ENCODE data around the gene BCAR3. TPM values are rescaled to one million over a fixed set of nuclear protein-coding genes. Genes with fewer than 3 reads are reported as not detected.

The BCAR3 gene
- total RNA-seq, 3 donors from 2014 or later, result 26.7 to 42.7 (median 30.2) TPM

- intact Hi-C loops (cut with DNase I; ENCODE audit: low total_unique reads), result no loop called here
- no peaks in the 10 kb centered on the region for H3K27me3 ChIP-seq
- no peak overlapping the region for H3K4me3 ChIP-seq
- DNase-seq (ENCODE audit: low spot score in 2 of 2), result no peak
- no peaks in the 10 kb centered on the region for H3K36me3 ChIP-seq
- no peaks in the 10 kb centered on the region for H3K9me3 ChIP-seq
- TF ChIP-seq POLR2AphosphoS5 (IDR thresholded peaks at IDR 0.05), result no peak
- TF ChIP-seq POLR2A (IDR thresholded peaks at IDR 0.05), result no peak
- no peak for TF ChIP-seq CTCF (IDR thresholded peaks at IDR 0.05)
- H3K4me1 ChIP-seq, result no peaks in the 10 kb centered on the region
- H3K27ac ChIP-seq, result no peak overlapping the region
Measured at GRCh38 chr1:93571623-93572310, 109.9 kb downstream of the BCAR3 start.

DNA sequence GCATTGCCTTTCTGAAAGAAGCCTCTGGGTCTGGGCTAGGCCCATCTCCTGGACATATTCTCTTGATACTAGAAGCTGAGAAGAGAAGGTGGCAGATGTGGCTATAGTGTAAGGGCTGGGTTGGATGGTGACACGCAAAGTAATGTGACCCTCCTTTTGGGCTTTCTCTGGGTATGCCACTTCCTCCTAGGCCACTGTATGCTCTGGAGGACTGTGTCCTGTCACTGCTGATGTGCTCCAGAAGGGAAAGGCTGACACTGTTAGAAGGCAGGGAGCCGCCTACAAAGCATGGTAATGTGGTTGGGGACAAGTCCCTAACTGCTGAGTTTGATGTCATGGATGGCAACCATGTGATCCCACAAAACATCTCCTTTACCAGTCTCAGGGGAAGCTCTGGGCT is 112.1 kb downstream of the BCAR3 start:
- no peak for DNase-seq (ENCODE audit: low spot score in 2 of 2)
- intact Hi-C loops (cut with DNase I; ENCODE audit: low total_unique reads), result no loop called here
- TF ChIP-seq POLR2A (IDR thresholded peaks at IDR 0.05), result no peak
- TF ChIP-seq CTCF (IDR thresholded peaks at IDR 0.05), result no peak
- TF ChIP-seq POLR2AphosphoS5 (IDR thresholded peaks at IDR 0.05), result no peak
- no peaks in the 10 kb centered on the region for H3K4me1 ChIP-seq
- no peaks in the 10 kb centered on the region for H3K9me3 ChIP-seq
- H3K4me3 ChIP-seq, result no peak overlapping the region
- H3K36me3 ChIP-seq, result no peaks in the 10 kb centered on the region
- no peaks in the 10 kb centered on the region for H3K27me3 ChIP-seq
- peak overlapping the region; percentile 46 to 68 for H3K27ac ChIP-seq

DNA sequence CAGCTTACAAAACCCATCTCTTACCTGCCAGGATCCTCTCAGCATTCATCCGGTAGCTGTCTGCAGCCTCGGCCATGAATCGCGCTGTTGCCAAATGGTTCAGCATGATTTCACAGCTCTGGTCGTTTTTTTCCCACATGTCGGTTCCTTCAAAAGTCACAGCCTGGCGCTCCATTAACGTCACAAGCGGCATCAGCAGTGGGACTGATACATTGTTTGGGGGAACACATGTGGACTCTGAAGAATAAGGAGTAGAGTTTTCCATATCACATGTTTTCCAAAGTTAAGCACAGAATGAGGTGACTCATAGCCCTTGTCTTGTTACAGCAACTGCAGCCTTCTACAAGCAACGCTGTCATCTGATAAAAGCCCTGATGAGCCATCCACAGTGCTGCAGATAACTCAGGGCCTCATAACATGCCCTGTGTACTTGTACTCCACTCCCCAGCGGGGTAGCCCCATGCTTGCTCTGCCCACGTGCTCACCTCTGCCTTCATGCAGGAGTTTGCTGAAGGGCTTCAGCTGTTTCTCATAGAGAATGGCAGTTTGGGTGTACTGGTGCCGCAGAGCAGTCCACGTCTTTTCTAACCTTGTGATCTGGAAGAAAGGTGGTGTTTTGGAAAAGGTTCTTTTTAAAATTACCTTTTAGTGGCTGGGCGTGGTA is 114.2 kb downstream of the BCAR3 start:
- H3K27ac ChIP-seq, result peak overlapping the region; percentile 82 to 87
- H3K4me1 ChIP-seq, result no peaks in the 10 kb centered on the region
- intact Hi-C loops (cut with DNase I; ENCODE audit: low total_unique reads), result no loop called here
- H3K9me3 ChIP-seq, result no peaks in the 10 kb centered on the region
- no peak for DNase-seq (ENCODE audit: low spot score in 2 of 2)
- no peak for TF ChIP-seq CTCF (IDR thresholded peaks at IDR 0.05)
- no peak for TF ChIP-seq POLR2A (IDR thresholded peaks at IDR 0.05)
- no peak for TF ChIP-seq POLR2AphosphoS5 (IDR thresholded peaks at IDR 0.05)
- no peak overlapping the region for H3K4me3 ChIP-seq
- no peaks in the 10 kb centered on the region for H3K27me3 ChIP-seq
- no peaks in the 10 kb centered on the region for H3K36me3 ChIP-seq

DNA sequence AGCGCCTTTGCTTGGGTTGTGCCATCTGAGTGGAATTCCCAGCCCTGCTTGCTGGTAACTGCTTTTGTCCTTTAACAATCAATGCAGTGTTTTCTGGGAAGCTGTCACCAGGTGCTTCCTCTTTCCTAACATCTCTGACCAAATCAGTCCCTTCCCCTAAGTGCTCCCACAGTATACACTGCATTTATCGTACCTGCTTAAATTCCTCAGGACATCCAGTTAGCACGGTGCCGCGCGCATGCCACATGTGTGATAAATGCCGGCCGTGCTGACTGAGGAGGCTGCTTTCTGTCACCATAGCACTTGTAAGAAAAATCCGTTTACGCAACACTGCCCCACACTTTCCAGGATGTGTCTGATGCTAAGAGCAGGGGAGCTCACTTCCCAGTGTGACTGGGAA is 115.4 kb downstream of the BCAR3 start:
- Histone ChIP-seq H3K4me1 (no peaks in the 10 kb centered on the region), H3K27me3 (no peaks in the 10 kb centered on the region), H3K4me3 (no peak overlapping the region), H3K27ac (peak overlapping the region; percentile 82 to 87), H3K9me3 (no peaks in the 10 kb centered on the region), H3K36me3 (no peaks in the 10 kb centered on the region)
- TF ChIP-seq POLR2A (IDR thresholded peaks at IDR 0.05) (no peak), CTCF (IDR thresholded peaks at IDR 0.05) (no peak), POLR2AphosphoS5 (IDR thresholded peaks at IDR 0.05) (peak in 2 of 3 donors; percentile 28 to 54)
- intact Hi-C loops (cut with DNase I; ENCODE audit: low total_unique reads), result no loop called here
- DNase-seq (ENCODE audit: low spot score in 2 of 2), result no peak

- no peak for DNase-seq (ENCODE audit: low spot score in 2 of 2)
- H3K27me3 ChIP-seq, result no peaks in the 10 kb centered on the region
- no peak overlapping the region for H3K4me3 ChIP-seq
- H3K27ac ChIP-seq, result peak overlapping the region; percentile 82 to 87
- TF ChIP-seq CTCF (IDR thresholded peaks at IDR 0.05) (no peak), POLR2AphosphoS5 (IDR thresholded peaks at IDR 0.05) (no peak), POLR2A (IDR thresholded peaks at IDR 0.05) (no peak)
- intact Hi-C loops (cut with DNase I; ENCODE audit: low total_unique reads), result no loop called here
- H3K36me3 ChIP-seq, result no peaks in the 10 kb centered on the region
- H3K4me1 ChIP-seq, result no peaks in the 10 kb centered on the region
- no peaks in the 10 kb centered on the region for H3K9me3 ChIP-seq
Measured at GRCh38 chr1:93565496-93566206, 116.0 kb downstream of the BCAR3 start.
